NB4 (cell line): ENCODE data around the gene CCDC9B.

Experiments
- DNase-seq: peaks from one replicate; pipeline ENCODE4 v3.0.0; 2010; ENCODE audit warnings: low read depth
- H3K4me3 ChIP-seq: one replicate; pipeline ENCODE4 v1.5.1; 2011; ENCODE audit warnings: mild to moderate bottlenecking, low read depth, low read length, moderate library complexity
- CTCF ChIP-seq: IDR thresholded peaks from one replicate; pipeline ENCODE4 v1.5.1; 2012; ENCODE audit warnings: low read depth, low read length
- MAX ChIP-seq: IDR thresholded peaks from 2 replicates; pipeline ENCODE4 v1.6.1; 2011; ENCODE audit warnings: low read depth, low read length
- MYC ChIP-seq: IDR thresholded peaks from 2 replicates; pipeline ENCODE4 v1.6.1; 2011; ENCODE audit warnings: low read depth, low read length
- POLR2A ChIP-seq: IDR thresholded peaks from 2 replicates; pipeline ENCODE4 v1.6.1; 2011; ENCODE audit warnings: mild to moderate bottlenecking; ENCODE audit not compliant: insufficient read length; ENCODE audit errors: extremely low read depth

Gene CCDC9B

GRCh38 chr15:40342416-40343320, 1.9 kb upstream of the CCDC9B start:
- TF ChIP-seq MYC = no peak
- TF ChIP-seq CTCF = no peak
- no peak for TF ChIP-seq POLR2A
- no peak for TF ChIP-seq MAX
- no peak overlapping the region for H3K4me3 ChIP-seq
- no peak for DNase-seq

GRCh38 chr15:40340038-40340739, 550 bp downstream of the CCDC9B start:
- no peak overlapping the region for H3K4me3 ChIP-seq
- DNase-seq = no peak
- TF ChIP-seq CTCF = no peak
- no peak for TF ChIP-seq POLR2A
- no peak for TF ChIP-seq MAX
- no peak for TF ChIP-seq MYC

GRCh38 chr15:40339621-40339945, 1.2 kb downstream of the CCDC9B start:
- no peak overlapping the region for H3K4me3 ChIP-seq
- DNase-seq = no peak
- no peak for TF ChIP-seq MYC
- no peak for TF ChIP-seq CTCF
- no peak for TF ChIP-seq POLR2A
- TF ChIP-seq MAX = no peak

GRCh38 chr15:40338921-40339620, 1.7 kb downstream of the CCDC9B start:
- H3K4me3 ChIP-seq = no peak overlapping the region
- no peak for DNase-seq

More at GRCh38 chr15:40338921-40339620, 1.7 kb downstream of the CCDC9B start:
- TF ChIP-seq CTCF (no peak), POLR2A (no peak), MAX (no peak), MYC (no peak)
